ENCODE data around the gene AIFM2. TPM values are rescaled to one million over a fixed set of nuclear protein-coding genes. Genes with fewer than 3 reads are reported as not detected.
A peak's percentile ranks its signal among the peaks of the same experiment; 100 is the strongest.

AIFM2 gene
- total and polyA plus RNA-seq, 2 of the 13 experiments (the other 11 are each of a cell fraction or from before 2014, with no cell fraction given) = 20.3 to 29.5 TPM

DNA sequence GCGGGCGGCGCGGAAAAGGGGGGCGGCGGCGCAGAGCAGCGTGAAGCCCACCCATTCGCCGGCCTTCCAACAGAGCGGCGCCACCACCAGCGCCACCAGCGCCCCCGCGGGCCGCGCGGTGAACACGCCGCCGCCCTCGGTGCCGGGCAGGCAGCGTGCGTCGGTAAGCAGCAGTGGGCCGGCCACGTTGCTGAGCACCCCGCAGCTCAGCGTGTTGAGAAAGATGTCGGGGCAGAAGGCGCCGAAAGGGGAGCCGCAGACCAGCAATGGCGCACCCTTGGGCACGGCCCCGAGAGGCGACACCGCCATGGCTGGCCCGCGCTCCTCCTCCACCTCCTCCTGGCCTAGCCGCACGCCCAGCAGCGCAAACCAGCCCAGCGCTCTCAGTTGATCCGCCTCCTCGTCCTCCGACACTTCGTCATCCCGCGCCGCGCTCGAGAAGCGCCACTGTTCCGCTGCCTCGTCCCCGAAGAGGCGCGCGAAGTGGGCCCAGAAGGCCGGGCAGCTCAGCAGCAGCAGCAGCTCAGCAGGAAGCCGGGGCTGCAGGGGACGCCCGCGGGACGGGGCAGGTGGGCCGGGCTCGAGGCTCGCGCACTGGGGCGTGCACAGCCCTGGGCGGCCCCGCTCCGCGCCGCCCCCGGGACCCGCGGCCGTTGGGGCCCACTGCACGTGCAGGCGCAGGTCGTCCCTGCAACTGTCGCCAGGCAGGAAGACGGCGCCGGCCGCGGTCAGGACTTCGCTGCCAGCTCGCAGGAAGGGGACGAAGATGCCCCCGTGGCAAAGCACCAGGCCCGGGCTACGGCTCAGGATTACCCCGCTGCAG, 13.3 kb upstream of the AIFM2 start (continued):
- TF ChIP-seq HES4 (CRISPR knock-in tag; IDR thresholded peaks at IDR 0.05; ENCODE audit: borderline replicate concordance) (peak; percentile 21; the same call in 1 of the 2 replicates), KMT2A (CRISPR knock-in tag; IDR thresholded peaks at IDR 0.05) (0 out of 2 replicates have a peak, but pooled peaks have one; percentile 55), KLF9 (CRISPR knock-in tag; IDR thresholded peaks at IDR 0.05; ENCODE audit: low read depth) (no peak), EZH2 (conservative IDR thresholded peaks at IDR 0.05; ENCODE audit: low read depth, low read length) (no peak), ZBTB7A (CRISPR knock-in tag; IDR thresholded peaks at IDR 0.05) (0 out of 2 replicates have a peak, but pooled peaks have one; percentile 74), MYC (CRISPR knock-in tag; IDR thresholded peaks at IDR 0.05; ENCODE audit: borderline replicate concordance) (peak; percentile 97), SRSF4 (IDR thresholded peaks at IDR 0.05; ENCODE audit: low read depth, low read length, poor library complexity, severe bottlenecking) (no peak), NR2F2 (IDR thresholded peaks at IDR 0.05; ENCODE audit: borderline replicate concordance, low read depth) (no peak; the same call in 1 of the 2 replicates), NFATC3 (CRISPR knock-in tag; IDR thresholded peaks at IDR 0.05) (no peak; the same call in 1 of the 2 replicates), ETV6 (CRISPR knock-in tag; conservative IDR thresholded peaks at IDR 0.05) (no peak), SIN3B (IDR thresholded peaks at IDR 0.05; ENCODE audit: low read length) (no peak), RAD21 (CRISPR knock-in tag; IDR thresholded peaks at IDR 0.05) (peak; percentile 75; the same call in 1 of the 2 replicates), STAG1 (CRISPR knock-in tag; IDR thresholded peaks at IDR 0.05) (peak; percentile 54), HNRNPUL1 (IDR thresholded peaks at IDR 0.05; ENCODE audit: low read depth, low read length) (no peak), ZNF761 (CRISPR knock-in tag; conservative IDR thresholded peaks at IDR 0.05) (no peak), ZNF552 (CRISPR knock-in tag; IDR thresholded peaks at IDR 0.05; ENCODE audit: borderline replicate concordance) (peak; percentile 64; the same call in 1 of the 2 replicates), IRF2 (CRISPR knock-in tag; IDR thresholded peaks at IDR 0.05) (peak; percentile 47; the same call in 1 of the 2 replicates), ZNF207 (IDR thresholded peaks at IDR 0.05; ENCODE audit: borderline replicate concordance) (no peak), ARNT2 (CRISPR knock-in tag; IDR thresholded peaks at IDR 0.05; ENCODE audit: low read depth) (peak; percentile 81)
- TF ChIP-seq, protein P1, sequence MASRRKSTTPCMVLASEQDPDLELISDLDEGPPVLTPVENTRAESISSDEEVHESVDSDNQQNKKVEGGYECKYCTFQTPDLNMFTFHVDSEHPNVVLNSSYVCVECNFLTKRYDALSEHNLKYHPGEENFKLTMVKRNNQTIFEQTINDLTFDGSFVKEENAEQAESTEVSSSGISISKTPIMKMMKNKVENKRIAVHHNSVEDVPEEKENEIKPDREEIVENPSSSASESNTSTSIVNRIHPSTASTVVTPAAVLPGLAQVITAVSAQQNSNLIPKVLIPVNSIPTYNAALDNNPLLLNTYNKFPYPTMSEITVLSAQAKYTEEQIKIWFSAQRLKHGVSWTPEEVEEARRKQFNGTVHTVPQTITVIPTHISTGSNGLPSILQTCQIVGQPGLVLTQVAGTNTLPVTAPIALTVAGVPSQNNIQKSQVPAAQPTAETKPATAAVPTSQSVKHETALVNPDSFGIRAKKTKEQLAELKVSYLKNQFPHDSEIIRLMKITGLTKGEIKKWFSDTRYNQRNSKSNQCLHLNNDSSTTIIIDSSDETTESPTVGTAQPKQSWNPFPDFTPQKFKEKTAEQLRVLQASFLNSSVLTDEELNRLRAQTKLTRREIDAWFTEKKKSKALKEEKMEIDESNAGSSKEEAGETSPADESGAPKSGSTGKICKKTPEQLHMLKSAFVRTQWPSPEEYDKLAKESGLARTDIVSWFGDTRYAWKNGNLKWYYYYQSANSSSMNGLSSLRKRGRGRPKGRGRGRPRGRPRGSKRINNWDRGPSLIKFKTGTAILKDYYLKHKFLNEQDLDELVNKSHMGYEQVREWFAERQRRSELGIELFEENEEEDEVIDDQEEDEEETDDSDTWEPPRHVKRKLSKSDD (CRISPR knock-in tag; IDR thresholded peaks at IDR 0.05; ENCODE audit: low read depth) = peak; percentile 41; the same call in 1 of the 2 replicates
- TF ChIP-seq, protein P2, sequence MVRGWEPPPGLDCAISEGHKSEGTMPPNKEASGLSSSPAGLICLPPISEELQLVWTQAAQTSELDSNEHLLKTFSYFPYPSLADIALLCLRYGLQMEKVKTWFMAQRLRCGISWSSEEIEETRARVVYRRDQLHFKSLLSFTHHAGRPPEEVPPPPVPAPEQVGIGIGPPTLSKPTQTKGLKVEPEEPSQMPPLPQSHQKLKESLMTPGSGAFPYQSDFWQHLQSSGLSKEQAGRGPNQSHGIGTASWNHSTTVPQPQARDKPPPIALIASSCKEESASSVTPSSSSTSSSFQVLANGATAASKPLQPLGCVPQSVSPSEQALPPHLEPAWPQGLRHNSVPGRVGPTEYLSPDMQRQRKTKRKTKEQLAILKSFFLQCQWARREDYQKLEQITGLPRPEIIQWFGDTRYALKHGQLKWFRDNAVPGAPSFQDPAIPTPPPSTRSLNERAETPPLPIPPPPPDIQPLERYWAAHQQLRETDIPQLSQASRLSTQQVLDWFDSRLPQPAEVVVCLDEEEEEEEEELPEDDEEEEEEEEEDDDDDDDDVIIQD (CRISPR knock-in tag; IDR thresholded peaks at IDR 0.05; ENCODE audit: low read depth) = 0 out of 2 replicates have a peak, but pooled peaks have one; percentile 24
- TF ChIP-seq, protein P3, sequence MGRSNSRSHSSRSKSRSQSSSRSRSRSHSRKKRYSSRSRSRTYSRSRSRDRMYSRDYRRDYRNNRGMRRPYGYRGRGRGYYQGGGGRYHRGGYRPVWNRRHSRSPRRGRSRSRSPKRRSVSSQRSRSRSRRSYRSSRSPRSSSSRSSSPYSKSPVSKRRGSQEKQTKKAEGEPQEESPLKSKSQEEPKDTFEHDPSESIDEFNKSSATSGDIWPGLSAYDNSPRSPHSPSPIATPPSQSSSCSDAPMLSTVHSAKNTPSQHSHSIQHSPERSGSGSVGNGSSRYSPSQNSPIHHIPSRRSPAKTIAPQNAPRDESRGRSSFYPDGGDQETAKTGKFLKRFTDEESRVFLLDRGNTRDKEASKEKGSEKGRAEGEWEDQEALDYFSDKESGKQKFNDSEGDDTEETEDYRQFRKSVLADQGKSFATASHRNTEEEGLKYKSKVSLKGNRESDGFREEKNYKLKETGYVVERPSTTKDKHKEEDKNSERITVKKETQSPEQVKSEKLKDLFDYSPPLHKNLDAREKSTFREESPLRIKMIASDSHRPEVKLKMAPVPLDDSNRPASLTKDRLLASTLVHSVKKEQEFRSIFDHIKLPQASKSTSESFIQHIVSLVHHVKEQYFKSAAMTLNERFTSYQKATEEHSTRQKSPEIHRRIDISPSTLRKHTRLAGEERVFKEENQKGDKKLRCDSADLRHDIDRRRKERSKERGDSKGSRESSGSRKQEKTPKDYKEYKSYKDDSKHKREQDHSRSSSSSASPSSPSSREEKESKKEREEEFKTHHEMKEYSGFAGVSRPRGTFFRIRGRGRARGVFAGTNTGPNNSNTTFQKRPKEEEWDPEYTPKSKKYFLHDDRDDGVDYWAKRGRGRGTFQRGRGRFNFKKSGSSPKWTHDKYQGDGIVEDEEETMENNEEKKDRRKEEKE (IDR thresholded peaks at IDR 0.05) = no peak
- TF ChIP-seq, protein P4, sequence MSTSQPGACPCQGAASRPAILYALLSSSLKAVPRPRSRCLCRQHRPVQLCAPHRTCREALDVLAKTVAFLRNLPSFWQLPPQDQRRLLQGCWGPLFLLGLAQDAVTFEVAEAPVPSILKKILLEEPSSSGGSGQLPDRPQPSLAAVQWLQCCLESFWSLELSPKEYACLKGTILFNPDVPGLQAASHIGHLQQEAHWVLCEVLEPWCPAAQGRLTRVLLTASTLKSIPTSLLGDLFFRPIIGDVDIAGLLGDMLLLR (CRISPR knock-in tag; IDR thresholded peaks at IDR 0.05) = peak; percentile 77; the same call in 1 of the 2 replicates

All from HepG2 (cell line).